Measurements from ENCODE around the gene RAPGEF1. TPM values are rescaled to one million over a fixed set of nuclear protein-coding genes. Genes with fewer than 3 reads are reported as not detected.

The RAPGEF1 gene
- total RNA-seq, 6 experiments from 2014 or later: 22.9 to 53.6 (median 30.2) TPM

GRCh38 chr9:131640438-131641137 is 99.3 kb downstream of the RAPGEF1 start:
- no peaks in the 10 kb centered on the region for H3K9me3 ChIP-seq
- H3K27ac ChIP-seq: no peak overlapping the region
- no peak overlapping the region for H3K4me3 ChIP-seq
- 75% methylated on average over 11 of the region's 11 CpGs for WGBS (ENCODE audit: insufficient coverage, low coverage, low lambda C conversion rate, missing lambda C conversion rate)
- intact Hi-C loops (cut with DNase I): no loop called here
- DNase-seq (no peak), ATAC-seq (peak in 1 of 4 donors; percentile 10)
- peaks cover 0 to 16% (median 0%) of the 10 kb centered on the region in 4 donors for H3K36me3 ChIP-seq
- no peaks in the 10 kb centered on the region for H3K27me3 ChIP-seq
- no peaks in the 10 kb centered on the region for H3K4me1 ChIP-seq
- TF ChIP-seq POLR2A (IDR thresholded peaks at IDR 0.05) (no peak), CTCF (IDR thresholded peaks at IDR 0.05) (no peak)

- no peak for ATAC-seq
- Histone ChIP-seq H3K27me3 (no peaks in the 10 kb centered on the region), H3K4me3 (no peak overlapping the region), H3K4me1 (no peaks in the 10 kb centered on the region), H3K27ac (no peak overlapping the region), H3K36me3 (peaks cover 0 to 16% (median 0%) of the 10 kb centered on the region in 4 donors), H3K9me3 (no peaks in the 10 kb centered on the region)
- DNase-seq: no peak
- TF ChIP-seq POLR2A (IDR thresholded peaks at IDR 0.05): no peak
- TF ChIP-seq CTCF (IDR thresholded peaks at IDR 0.05): no peak
- intact Hi-C loops (cut with DNase I): no loop called here
- 51% methylated on average over 4 of the region's 9 CpGs for WGBS (ENCODE audit: insufficient coverage, low coverage, low lambda C conversion rate, missing lambda C conversion rate)
These were observed 100.0 kb downstream of the RAPGEF1 start for GRCh38 chr9:131639769-131640437.

- no peak for DNase-seq
- Histone ChIP-seq H3K9me3 (no peaks in the 10 kb centered on the region), H3K36me3 (peaks cover 0 to 9% (median 0%) of the 10 kb centered on the region in 4 donors), H3K27ac (peak overlapping the region in 1 of 3 donors; percentile 82), H3K4me1 (no peaks in the 10 kb centered on the region), H3K4me3 (no peak overlapping the region), H3K27me3 (no peaks in the 10 kb centered on the region)
- TF ChIP-seq POLR2A (IDR thresholded peaks at IDR 0.05) (no peak), CTCF (IDR thresholded peaks at IDR 0.05) (no peak)
- 81% methylated on average over 3 of the region's 6 CpGs for WGBS (ENCODE audit: insufficient coverage, low coverage, low lambda C conversion rate, missing lambda C conversion rate)
- intact Hi-C loops (cut with DNase I): no loop called here
- no peak for ATAC-seq
These were observed 103.3 kb downstream of the RAPGEF1 start for GRCh38 chr9:131636593-131636992.

- H3K9me3 ChIP-seq: no peaks in the 10 kb centered on the region
- H3K4me3 ChIP-seq: no peak overlapping the region
- H3K27ac ChIP-seq: peak overlapping the region in 2 of 3 donors; percentile 49 to 82
- ATAC-seq (peak in 3 of 4 donors; percentile 6 to 13 (median 8)), DNase-seq (no peak)
- TF ChIP-seq CTCF (IDR thresholded peaks at IDR 0.05): no peak
- no peak for TF ChIP-seq POLR2A (IDR thresholded peaks at IDR 0.05)
- H3K36me3 ChIP-seq: peaks cover 0 to 9% (median 0%) of the 10 kb centered on the region in 4 donors
- H3K4me1 ChIP-seq: no peaks in the 10 kb centered on the region
- WGBS (ENCODE audit: insufficient coverage, low coverage, low lambda C conversion rate, missing lambda C conversion rate): 71% methylated on average over 3 of the region's 5 CpGs
- intact Hi-C loops (cut with DNase I): no loop called here
- H3K27me3 ChIP-seq: no peaks in the 10 kb centered on the region
These were observed 104.0 kb downstream of the RAPGEF1 start for GRCh38 chr9:131635892-131636291.
